Transverse colon (tissue), 4 donors: ENCODE results near the gene CDK7. TPM values are rescaled to one million over a fixed set of nuclear protein-coding genes. Genes with fewer than 3 reads are reported as not detected.

Experiments used
- DNase-seq: peaks from one replicate; pipeline ENCODE4 v3.0.0-alpha.2; 2019
- H3K27ac ChIP-seq, 4 donors: fragments of 200-600 bp; sonication (generic); 2 replicates each; pipeline ENCODE4 v1.5.1; 2016 to 2018; ENCODE audit warnings: inconsistent platforms in 4 of 4
- H3K27me3 ChIP-seq: fragments of 200-600 bp; sonication (generic); 2 replicates; pipeline ENCODE4 v1.5.1; 2017; ENCODE audit warnings: inconsistent platforms
- H3K36me3 ChIP-seq, 4 donors: fragments of 200-600 bp; sonication (generic); 2 replicates each; pipeline ENCODE4 v1.5.1; 2017 to 2019; ENCODE audit warnings: inconsistent platforms in 4 of 4
- H3K4me1 ChIP-seq, 4 donors: fragments of 200-600 bp; sonication (generic); 2 replicates each; pipeline ENCODE4 v1.5.1; 2017 to 2020; ENCODE audit warnings: inconsistent platforms in 4 of 4
- H3K4me3 ChIP-seq, 4 donors: fragments of 200-600 bp; sonication (generic); 1 replicate in 1 of 4; 2 replicates in 3 of 4; pipeline versions ENCODE4 v1.5.1 to v1.6.1; 2017 to 2019; ENCODE audit warnings: inconsistent platforms in 4 of 4
- H3K9me3 ChIP-seq, 2 donors: fragments of 200-600 bp; sonication (generic); 2 replicates each; pipeline ENCODE4 v1.5.1; 2017 to 2019; ENCODE audit warnings: inconsistent platforms in 2 of 2
- EP300 ChIP-seq: sonication (generic); formaldehyde crosslinking; IDR thresholded peaks from one replicate; pipeline ENCODE4 v1.6.1; 2017; ENCODE audit warnings: antibody characterized with exemption, low read depth
- POLR2A ChIP-seq: fragments of 450-650 bp; IDR thresholded peaks from one replicate; pipeline ENCODE4 v1.6.1; 2016; ENCODE audit warnings: antibody characterized with exemption, mild to moderate bottlenecking, moderate library complexity
- POLR2AphosphoS5 ChIP-seq, 3 donors: sonication (generic); formaldehyde crosslinking; IDR thresholded peaks; one replicate each; pipeline ENCODE4 v1.6.1; 2016; ENCODE audit warnings: antibody characterized with exemption in 3 of 3
- WGBS, 2 donors: methylation state at CpG; one replicate each; pipeline ENCODE4 v1.1.5; 2018; ENCODE audit warnings: low coverage in 1 of 2; 5-methylcytosine and 5-hydroxymethylcytosine counted together
- in situ Hi-C, 4 donors: fragments of 200-750 bp; cut with MboI; loops; one replicate each; pipeline versions ENCODE4 v1.15.0 to v1.15.1; 2017; ENCODE audit warnings: low sequenced_read_pairs in 3 of 4, low pct_ligation_motif_present in 1 of 4, low pct_unique_long_range_greater_than_20kb in 1 of 4
- intact Hi-C: fragments of 100-400 bp; cut with DNase I; formaldehyde crosslinking; loops from one replicate; pipeline ENCODE4 v1.15.1; 2023; ENCODE audit warnings: low total_unique reads
- total RNA-seq, 4 donors: library from RNA; depleted of rRNA; stranded (reverse); fragments of >200 nt; gene quantifications; one replicate each; pipeline ENCODE4 v1.1.0, GENCODE V29; 2016
- TF ChIP-seq, protein P1 (sequence below), 5 experiments: fragments of 200-600 bp in 3 of 5; fragments of 450-650 bp in 2 of 5; sonication (generic) in 3 of 5; IDR thresholded peaks; 1 replicate in 2 of 5; 2 replicates in 3 of 5; pipeline ENCODE4 v1.5.1; 2016 to 2017; ENCODE audit warnings: antibody characterized with exemption in 5 of 5, inconsistent platforms in 3 of 5, mild to moderate bottlenecking in 2 of 5, moderate library complexity in 1 of 5

Gene CDK7
- total RNA-seq, 4 donors from 2014 or later, result 10.8 to 61.7 (median 21.4) TPM

DNA sequence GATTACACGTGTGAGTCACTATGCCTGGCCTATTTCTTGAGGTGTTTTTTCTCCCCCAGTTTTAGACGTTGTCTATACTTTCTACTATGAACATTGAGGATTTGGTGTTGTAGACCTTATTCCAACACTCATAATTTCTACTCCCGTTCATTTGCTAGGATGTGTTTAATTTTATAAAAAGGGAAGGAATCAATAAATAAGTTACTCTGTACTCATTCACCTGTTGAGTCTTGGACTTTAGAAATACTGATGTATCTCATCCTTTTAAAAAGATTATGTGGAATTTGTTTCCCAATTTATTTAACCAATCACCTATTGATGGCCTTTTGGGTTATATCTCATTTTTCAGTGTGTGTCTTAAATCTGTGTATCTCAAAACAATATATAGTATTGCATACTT lies 3.2 kb downstream of the CDK7 start:
- no peak overlapping the region for H3K4me3 ChIP-seq
- 74 to 77% methylated on average over 3 of the region's 3 CpGs for WGBS, 2 donors
- no peaks in the 10 kb centered on the region for H3K27me3 ChIP-seq
- H3K27ac ChIP-seq, result no peak overlapping the region
- no peak for DNase-seq
- intact Hi-C loops (loop anchor here (10.0 kb wide), 1 partner anchor 583 kb away; no protein-coding TSS in a partner anchor), in situ Hi-C loops (no loop called here)
- TF ChIP-seq POLR2A (no peak), EP300 (no peak), POLR2AphosphoS5 (IDR thresholded peaks at IDR 0.05) (no peak)
- TF ChIP-seq, protein P1, sequence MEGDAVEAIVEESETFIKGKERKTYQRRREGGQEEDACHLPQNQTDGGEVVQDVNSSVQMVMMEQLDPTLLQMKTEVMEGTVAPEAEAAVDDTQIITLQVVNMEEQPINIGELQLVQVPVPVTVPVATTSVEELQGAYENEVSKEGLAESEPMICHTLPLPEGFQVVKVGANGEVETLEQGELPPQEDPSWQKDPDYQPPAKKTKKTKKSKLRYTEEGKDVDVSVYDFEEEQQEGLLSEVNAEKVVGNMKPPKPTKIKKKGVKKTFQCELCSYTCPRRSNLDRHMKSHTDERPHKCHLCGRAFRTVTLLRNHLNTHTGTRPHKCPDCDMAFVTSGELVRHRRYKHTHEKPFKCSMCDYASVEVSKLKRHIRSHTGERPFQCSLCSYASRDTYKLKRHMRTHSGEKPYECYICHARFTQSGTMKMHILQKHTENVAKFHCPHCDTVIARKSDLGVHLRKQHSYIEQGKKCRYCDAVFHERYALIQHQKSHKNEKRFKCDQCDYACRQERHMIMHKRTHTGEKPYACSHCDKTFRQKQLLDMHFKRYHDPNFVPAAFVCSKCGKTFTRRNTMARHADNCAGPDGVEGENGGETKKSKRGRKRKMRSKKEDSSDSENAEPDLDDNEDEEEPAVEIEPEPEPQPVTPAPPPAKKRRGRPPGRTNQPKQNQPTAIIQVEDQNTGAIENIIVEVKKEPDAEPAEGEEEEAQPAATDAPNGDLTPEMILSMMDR (IDR thresholded peaks at IDR 0.05), result no peak
- peaks cover 0 to 13% (median 0%) of the 10 kb centered on the region in 4 donors for H3K36me3 ChIP-seq
- no peaks in the 10 kb centered on the region for H3K9me3 ChIP-seq
- peaks cover 3 to 39% (median 15%) of the 10 kb centered on the region in 4 donors for H3K4me1 ChIP-seq

DNA sequence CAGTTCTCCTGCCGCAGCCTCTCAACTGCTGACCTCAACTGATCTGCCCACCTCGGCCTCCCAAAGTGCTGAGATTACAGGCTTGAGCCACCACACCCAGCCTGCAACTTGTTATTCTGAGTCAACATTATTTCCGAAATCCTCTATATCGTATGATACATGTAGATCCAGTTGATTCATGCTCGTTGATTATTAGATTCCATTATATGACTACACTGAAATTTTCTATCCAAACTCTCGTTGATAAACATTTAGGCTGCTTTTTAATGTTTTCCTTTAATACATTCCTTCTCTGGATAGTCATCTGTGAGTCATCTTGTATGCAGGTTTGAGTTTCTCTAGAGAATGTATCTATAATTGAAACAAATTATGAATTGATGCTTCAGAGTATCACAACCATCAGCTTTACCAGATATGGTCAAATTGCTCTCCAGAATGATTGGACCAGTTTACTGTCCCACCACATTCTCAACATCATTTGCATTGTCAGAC lies 4.1 kb downstream of the CDK7 start:
- Histone ChIP-seq H3K27ac (no peak overlapping the region), H3K4me3 (no peak overlapping the region), H3K27me3 (no peaks in the 10 kb centered on the region), H3K36me3 (peaks cover 0 to 13% (median 0%) of the 10 kb centered on the region in 4 donors), H3K9me3 (no peaks in the 10 kb centered on the region), H3K4me1 (peaks cover 3 to 38% (median 15%) of the 10 kb centered on the region in 4 donors)
- intact Hi-C loops, result loop anchor here (10.0 kb wide), 1 partner anchor 584 kb away; no protein-coding TSS in a partner anchor
- in situ Hi-C loops, result no loop called here
- TF ChIP-seq POLR2AphosphoS5 (IDR thresholded peaks at IDR 0.05) (no peak), POLR2A (no peak), EP300 (no peak)
- TF ChIP-seq, protein P1 (IDR thresholded peaks at IDR 0.05), result no peak
- DNase-seq, result no peak
- WGBS, 2 donors, result 83 to 84% methylated on average over 6 of the region's 6 CpGs

DNA sequence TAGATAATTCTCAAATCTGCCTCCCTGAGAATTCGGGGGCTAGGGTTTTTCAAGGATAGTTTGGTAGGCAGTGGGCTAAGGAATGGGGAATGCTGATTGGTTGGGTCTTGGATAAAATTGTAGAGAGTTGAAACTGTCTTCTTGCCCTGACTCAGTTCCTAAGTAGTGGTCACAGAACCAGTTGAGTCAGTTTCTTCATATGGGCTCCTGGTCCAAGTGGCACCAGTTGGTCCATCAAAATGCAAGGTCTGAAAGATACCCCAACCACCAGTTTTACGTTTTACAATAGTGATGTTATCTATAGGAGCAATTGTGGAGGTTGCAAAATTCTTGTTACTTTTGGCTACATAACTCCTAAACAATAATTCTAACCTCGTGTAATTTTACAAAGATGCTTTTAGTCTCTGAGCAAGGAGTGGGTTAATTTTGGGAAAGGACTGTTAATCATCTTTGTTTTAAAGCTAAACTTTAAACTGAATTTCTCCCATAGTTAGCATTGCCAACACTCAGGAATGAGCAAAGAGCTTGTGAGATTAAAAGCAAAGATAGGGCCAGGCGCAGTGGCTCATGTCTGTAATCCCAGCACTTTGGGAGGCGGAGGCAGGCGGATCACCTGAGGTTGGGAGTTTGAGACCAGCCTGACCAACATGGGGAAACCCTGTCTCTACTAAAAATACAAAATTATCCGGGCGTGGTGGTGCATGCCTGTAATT lies 7.7 kb downstream of the CDK7 start:
- intact Hi-C loops (no loop called here), in situ Hi-C loops (no loop called here)
- Histone ChIP-seq H3K27ac (no peak overlapping the region), H3K36me3 (peaks cover 0 to 13% (median 0%) of the 10 kb centered on the region in 4 donors), H3K27me3 (no peaks in the 10 kb centered on the region), H3K4me3 (no peak overlapping the region), H3K9me3 (no peaks in the 10 kb centered on the region), H3K4me1 (peaks cover 0 to 12% (median 0%) of the 10 kb centered on the region in 4 donors)
- no peak for DNase-seq
- WGBS, 2 donors, result 90 to 100% methylated on average over 3 to 8 of the region's 8 CpGs
- TF ChIP-seq, protein P1 (IDR thresholded peaks at IDR 0.05), result no peak
- TF ChIP-seq POLR2A (no peak), EP300 (no peak)

DNA sequence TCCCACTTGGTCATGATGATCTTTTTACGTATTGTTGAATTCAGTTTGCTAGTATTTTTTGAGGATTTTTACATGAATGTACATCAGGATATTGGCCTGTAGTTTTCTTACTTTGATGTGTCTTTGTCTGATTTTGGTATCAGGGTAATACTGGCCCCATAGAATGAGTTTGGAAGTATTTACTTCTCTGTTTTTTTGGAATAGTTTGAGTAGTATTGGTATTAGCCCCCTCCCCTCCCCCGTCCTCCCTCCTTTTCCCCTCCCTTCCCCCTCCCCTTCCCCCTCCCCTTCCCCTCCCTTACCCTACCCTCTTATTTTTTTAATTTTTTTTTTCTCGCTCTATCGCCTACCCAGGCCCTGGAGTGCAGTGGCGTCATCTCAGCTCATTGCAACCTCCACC lies 10.3 kb downstream of the CDK7 start:
- no peak for TF ChIP-seq POLR2AphosphoS5 (IDR thresholded peaks at IDR 0.05)
- H3K27ac ChIP-seq, result no peak overlapping the region
- H3K4me3 ChIP-seq, result no peak overlapping the region
- WGBS, 2 donors, result 96 to 100% methylated on average over 1 to 5 of the region's 5 CpGs
- in situ Hi-C loops, result no loop called here
- intact Hi-C loops, result no loop called here
- DNase-seq, result no peak
- peaks cover 0 to 5% (median 0%) of the 10 kb centered on the region in 4 donors for H3K4me1 ChIP-seq
- H3K27me3 ChIP-seq, result no peaks in the 10 kb centered on the region
- H3K36me3 ChIP-seq, result peaks cover 0 to 4% (median 0%) of the 10 kb centered on the region in 4 donors
- peaks cover 0 to 7% of the 10 kb centered on the region in 2 donors for H3K9me3 ChIP-seq
